GM12801 (cell line): ENCODE data around the gene ZNF585A.

Experiments used
- TF ChIP-seq, protein P1 (sequence below): IDR thresholded peaks from one replicate; pipeline ENCODE4 v1.5.1; 2011; ENCODE audit warnings: control low read depth; ENCODE audit not compliant: insufficient read length; ENCODE audit errors: extremely low read depth

The ZNF585A gene

DNA sequence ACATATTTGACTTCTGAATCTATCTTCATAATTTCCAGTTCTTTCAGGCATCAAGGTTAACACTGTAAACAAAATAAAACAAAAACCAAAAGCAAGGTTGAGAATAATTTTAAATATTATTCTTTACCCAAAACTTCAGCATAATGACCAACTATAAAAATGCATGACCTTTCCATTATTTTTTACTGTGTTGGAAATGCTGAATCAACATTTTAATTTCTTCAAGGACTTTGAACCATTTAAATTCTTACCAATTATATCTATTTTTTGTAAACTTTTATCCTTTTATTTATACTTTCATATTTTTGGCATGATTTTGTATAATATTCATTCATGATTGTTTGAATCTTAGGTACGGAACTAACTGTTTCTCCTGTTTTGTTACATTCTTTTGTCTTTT, 6.9 kb downstream of the ZNF585A start:
- TF ChIP-seq, protein P1, sequence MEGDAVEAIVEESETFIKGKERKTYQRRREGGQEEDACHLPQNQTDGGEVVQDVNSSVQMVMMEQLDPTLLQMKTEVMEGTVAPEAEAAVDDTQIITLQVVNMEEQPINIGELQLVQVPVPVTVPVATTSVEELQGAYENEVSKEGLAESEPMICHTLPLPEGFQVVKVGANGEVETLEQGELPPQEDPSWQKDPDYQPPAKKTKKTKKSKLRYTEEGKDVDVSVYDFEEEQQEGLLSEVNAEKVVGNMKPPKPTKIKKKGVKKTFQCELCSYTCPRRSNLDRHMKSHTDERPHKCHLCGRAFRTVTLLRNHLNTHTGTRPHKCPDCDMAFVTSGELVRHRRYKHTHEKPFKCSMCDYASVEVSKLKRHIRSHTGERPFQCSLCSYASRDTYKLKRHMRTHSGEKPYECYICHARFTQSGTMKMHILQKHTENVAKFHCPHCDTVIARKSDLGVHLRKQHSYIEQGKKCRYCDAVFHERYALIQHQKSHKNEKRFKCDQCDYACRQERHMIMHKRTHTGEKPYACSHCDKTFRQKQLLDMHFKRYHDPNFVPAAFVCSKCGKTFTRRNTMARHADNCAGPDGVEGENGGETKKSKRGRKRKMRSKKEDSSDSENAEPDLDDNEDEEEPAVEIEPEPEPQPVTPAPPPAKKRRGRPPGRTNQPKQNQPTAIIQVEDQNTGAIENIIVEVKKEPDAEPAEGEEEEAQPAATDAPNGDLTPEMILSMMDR, result no peak

DNA sequence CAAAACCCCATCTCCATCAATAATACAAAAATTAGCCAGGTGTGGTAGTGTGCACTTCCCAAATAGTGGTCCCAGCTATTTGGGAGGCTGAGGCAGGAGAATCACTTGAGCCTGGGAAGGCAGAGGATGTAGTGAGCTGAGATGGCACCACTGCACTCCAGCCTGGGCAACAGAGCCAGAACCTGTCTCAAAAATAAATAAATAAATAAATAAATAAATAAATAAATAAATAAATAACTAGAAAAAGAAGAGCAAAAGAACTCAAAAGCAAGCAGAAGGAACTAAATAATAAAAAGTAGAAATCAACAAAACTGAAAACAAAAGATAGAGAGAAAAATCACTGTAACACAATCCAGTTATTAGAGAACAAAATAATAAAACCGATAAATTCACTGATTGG, 12.3 kb downstream of the ZNF585A start:
- TF ChIP-seq, protein P1, result no peak

DNA sequence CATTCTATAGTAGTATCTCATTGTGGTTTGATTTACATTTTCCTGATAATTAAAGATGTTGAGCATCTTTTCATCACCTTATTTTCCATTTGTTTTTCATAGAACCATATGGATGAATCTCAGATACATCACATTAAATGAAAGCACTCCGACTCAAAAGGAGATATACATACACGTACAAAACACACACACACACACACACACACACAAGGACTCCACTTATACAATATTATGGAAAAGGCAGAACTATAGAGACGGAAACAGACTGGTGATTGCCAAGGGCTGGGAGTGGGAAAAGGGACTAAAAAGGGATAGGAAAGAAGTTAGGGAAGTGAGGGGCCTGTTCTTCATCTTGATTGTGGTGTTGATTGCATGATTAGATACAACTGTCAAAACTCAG, 24.3 kb downstream of the ZNF585A start:
- TF ChIP-seq, protein P1, result no peak

DNA sequence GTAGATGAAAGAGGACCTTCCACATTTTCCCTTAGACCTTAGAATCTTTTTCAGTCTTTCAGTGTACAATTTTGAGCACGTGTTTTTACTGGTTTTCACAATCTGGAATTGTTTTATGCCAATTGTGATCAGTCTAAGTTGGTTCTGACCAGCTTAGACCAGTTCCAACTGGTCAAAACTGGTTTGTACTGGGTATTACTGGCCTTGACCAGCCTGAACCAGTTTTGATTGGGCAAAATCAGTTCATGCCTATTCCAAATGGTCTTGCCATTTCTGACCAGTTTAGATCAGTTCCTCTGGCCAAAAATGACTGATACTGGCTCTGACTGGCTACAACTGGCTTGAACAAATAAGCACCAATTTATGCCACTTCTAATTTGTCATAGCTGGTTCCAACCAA, 36.4 kb downstream of the ZNF585A start:
- TF ChIP-seq, protein P1, result no peak

DNA sequence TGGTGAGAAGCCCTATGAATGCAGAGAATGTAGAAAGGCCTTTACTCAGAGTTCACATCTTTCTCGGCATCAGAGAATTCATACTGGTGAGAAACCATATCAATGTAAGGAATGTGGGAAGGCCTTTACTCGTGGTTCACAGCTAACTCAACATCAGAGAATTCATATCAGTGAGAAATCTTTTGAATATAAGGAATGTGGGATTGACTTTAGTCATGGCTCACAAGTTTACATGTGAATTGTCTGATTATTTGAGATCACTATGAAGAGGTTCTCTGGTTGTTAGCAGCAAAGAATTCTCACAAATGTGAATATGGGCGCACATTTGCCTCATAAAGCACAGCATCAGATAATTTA, 43.7 kb downstream of the ZNF585A start:
- TF ChIP-seq, protein P1, result no peak

DNA sequence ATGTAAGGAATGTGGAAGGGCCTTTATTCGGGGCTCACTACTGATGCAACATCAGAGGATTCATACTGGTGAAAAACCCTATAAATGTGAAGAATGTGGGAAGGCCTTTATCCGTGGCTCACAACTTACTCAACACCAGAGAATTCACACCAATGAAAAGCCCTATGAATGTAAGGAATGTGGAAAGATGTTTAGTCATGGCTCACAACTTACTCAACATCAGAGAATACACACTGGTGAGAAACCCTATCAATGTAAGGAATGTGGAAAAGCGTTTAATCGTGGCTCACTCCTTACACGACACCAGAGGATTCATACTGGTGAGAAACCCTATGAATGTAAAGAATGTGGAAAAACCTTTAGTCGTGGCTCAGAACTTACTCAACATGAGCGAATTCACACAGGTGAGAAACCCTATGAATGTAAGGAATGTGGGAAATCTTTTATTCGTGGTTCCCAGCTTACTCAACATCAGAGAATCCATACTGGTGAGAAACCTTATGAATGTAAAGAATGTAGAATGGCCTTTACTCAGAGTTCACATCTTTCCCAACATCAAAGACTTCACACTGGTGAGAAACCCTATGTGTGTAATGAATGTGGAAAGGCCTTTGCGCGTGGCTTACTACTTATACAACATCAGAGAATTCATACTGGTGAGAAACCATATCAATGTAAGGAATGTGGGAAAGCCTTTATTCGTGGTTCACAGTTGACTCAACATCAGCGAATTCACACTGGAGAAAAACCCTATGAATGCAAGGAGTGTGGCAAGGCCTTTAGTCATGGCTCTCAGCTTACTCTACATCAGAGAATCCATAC, 44.3 kb downstream of the ZNF585A start:
- TF ChIP-seq, protein P1, result no peak

DNA sequence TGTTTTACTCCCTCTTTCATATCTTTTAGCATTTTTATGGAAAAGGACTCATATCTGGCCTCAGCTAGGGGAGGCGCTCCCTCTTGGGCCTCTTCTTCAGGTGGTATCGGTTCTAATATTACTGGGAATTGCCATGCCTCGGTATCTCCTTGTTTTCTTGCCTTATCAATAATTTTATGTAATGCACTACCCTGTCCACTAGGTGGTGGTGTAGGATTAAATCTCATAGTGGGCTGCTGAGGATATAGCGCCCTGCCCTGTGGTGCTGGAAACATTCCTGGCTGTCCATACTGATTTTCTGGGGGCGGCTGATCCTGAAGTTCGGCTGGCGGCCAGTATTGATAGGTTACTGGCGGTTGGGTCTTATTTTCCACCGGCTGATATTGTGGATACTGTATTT, 58.5 kb downstream of the ZNF585A start:
- TF ChIP-seq, protein P1, result no peak

DNA sequence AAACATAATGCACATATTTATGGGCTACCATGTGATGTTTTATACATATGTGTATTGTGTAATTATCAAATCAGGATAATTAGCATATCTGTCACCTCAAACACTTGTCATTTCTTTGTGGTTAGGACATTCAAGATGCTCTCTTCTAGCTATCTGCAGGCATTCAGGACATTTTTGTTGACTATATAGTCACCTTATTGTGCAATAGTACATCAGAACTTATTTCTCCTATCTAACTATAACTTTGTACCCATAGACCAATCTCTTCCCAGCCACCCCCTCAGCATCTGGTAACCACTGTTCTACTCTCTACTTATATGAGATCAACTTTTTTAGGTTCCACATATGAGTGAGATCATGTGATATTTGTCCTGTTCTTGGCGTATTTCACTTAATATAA, 73.9 kb downstream of the ZNF585A start:
- TF ChIP-seq, protein P1, result no peak
